ENCODE results near the gene ACSM3.
"Not testable (repeated sequence)": the region's sequence is repeated elsewhere in the genome, so short reads cannot be mapped to it uniquely, and the experiment has no call there.

ACSM3 gene

DNA sequence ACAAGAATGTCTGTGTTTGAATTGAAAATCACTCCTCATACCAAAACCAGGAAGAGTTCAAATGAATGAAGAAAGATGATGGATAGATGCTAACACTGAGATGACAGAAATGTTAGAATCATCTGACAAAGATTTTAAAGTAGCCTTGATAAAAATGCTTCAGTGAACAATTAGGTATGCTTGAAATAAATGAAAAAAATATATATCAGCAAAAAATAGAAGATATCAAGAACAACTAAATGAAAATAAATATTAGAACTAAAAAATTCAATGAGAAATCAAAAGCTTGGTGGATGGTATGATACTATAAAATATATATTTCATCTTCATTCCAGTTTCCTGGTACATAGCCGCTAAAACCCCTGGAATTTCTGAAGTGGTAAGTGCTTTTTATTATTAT is 8.6 kb upstream of the ACSM3 start:
- TF ChIP-seq, protein P1, sequence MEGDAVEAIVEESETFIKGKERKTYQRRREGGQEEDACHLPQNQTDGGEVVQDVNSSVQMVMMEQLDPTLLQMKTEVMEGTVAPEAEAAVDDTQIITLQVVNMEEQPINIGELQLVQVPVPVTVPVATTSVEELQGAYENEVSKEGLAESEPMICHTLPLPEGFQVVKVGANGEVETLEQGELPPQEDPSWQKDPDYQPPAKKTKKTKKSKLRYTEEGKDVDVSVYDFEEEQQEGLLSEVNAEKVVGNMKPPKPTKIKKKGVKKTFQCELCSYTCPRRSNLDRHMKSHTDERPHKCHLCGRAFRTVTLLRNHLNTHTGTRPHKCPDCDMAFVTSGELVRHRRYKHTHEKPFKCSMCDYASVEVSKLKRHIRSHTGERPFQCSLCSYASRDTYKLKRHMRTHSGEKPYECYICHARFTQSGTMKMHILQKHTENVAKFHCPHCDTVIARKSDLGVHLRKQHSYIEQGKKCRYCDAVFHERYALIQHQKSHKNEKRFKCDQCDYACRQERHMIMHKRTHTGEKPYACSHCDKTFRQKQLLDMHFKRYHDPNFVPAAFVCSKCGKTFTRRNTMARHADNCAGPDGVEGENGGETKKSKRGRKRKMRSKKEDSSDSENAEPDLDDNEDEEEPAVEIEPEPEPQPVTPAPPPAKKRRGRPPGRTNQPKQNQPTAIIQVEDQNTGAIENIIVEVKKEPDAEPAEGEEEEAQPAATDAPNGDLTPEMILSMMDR (IDR thresholded peaks at IDR 0.05; ENCODE audit: control insufficient read depth, insufficient read depth, low read depth, low read length, missing control alignments): no peak
- no peak overlapping the region for H3K4me3 ChIP-seq (ENCODE audit: control insufficient read depth, low read depth, low read length)
- no peak for DNase-seq (ENCODE audit: low read depth)

DNA sequence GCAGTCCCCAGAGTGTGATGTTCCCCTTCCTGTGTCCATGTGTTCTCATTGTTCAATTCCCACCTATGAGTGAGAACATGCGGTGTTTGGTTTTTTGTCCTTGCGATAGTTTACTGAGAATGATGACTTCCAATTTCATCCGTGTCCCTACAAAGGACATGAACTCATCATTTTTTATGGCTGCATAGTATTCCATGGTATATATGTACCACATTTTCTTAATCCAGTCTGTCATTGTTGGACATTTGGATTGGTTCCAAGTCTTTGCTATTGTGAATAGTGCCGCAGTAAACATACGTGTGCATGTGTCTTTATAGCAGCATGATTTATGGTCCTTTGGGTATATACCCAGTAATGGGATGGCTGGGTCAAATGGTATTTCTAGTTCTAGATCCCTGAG is 8.0 kb upstream of the ACSM3 start:
- H3K4me3 ChIP-seq (ENCODE audit: control insufficient read depth, low read depth, low read length); DNase-seq (ENCODE audit: low read depth): not testable (repeated sequence)

DNA sequence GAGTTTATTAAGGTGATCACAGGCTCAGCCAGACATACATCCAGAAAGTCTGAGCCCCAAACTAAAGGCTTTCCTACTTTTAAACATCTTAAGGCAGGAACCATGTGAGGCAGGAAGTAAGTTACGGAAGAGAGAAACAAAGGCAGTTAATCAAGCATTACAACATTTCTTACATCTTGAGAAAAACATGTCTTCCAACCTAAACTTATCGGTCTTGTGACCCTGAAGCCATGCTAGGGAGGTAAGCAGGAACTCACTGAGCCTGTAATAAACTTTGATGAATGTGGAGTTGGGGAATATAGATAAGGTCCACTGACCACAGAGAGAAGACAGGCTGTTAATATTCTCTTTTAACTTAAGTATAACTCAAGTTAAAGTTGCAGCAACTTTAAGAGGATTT is 3.5 kb upstream of the ACSM3 start:
- TF ChIP-seq, protein P1 (IDR thresholded peaks at IDR 0.05; ENCODE audit: control insufficient read depth, insufficient read depth, low read depth, low read length, missing control alignments): no peak
- no peak for DNase-seq (ENCODE audit: low read depth)
- H3K4me3 ChIP-seq (ENCODE audit: control insufficient read depth, low read depth, low read length): no peak overlapping the region

DNA sequence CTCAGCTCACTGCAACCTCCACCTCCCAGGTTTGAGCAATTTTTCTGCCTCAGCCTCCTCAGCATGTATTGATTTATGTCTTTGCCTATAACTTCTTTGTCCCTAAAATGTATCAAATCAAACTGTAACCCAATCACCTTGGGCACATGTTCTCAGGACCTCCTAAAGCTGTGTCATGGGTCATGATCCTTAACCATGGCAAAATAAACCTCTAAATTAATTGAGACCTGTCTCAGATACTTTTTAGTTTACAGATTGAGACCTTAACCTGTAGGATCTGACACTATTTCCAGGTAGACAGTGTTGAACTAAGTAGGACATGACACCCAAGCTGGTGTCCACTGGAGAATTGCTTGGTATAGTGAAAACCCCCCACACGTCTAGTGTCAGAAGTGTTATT is 2.6 kb upstream of the ACSM3 start:
- DNase-seq (ENCODE audit: low read depth): no peak
- TF ChIP-seq, protein P1 (IDR thresholded peaks at IDR 0.05; ENCODE audit: control insufficient read depth, insufficient read depth, low read depth, low read length, missing control alignments): no peak
- no peak overlapping the region for H3K4me3 ChIP-seq (ENCODE audit: control insufficient read depth, low read depth, low read length)

DNA sequence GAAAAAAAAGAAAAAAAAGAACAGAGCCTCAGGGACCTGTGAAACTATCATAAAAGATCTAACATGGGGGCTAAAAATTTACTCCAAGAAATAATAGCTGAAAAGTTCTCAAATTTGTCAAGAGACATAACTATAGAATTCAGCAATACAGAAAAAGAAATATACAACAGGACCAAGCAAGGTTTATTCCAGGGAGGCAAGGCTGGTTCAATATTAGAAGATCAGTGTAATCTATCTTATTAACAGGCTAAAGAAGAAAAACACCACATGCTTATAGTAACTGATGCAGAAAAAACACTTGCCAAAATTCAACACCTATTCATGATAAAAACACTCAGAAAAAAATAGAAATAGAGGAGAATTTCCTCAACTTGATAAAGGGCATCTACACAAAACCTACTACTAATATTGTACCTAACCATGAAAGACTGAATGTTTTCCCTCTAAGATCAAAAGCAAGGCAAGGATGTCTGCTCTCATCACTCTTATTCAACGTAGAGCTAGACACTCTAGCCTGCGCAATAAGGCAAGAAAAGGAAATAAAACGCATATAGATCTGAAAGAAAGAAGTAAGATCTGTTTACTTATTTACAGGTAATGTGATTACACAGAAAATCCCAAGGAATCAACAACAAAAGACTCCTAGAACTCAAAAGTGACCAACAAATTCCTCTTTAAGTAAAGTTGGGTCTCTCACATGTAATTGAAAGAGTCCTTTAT is 1.2 kb upstream of the ACSM3 start:
- H3K4me3 ChIP-seq (ENCODE audit: control insufficient read depth, low read depth, low read length): no peak overlapping the region
- DNase-seq (ENCODE audit: low read depth): no peak
- TF ChIP-seq, protein P1 (IDR thresholded peaks at IDR 0.05; ENCODE audit: control insufficient read depth, insufficient read depth, low read depth, low read length, missing control alignments): no peak

DNA sequence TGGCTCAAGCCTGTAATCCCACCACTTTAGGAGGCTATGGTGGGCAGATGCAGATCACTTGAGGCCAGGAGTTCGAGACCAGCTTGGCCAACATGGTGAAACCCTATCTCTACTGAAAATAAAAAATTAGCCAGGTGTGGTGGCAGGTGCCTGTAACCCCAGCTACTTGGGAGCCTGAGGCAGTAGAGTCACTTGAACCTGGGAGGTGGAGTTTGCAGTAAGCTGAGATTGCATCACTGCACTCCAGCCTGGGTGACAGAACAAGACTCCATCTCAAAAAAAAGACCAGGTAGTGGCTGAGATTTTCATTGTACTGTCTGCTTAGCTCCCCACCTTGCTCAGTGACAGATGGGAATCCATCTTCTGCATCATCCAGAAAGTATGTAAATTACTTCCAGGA is 634 bp downstream of the ACSM3 start:
- not testable (repeated sequence) for H3K4me3 ChIP-seq (ENCODE audit: control insufficient read depth, low read depth, low read length)

DNA sequence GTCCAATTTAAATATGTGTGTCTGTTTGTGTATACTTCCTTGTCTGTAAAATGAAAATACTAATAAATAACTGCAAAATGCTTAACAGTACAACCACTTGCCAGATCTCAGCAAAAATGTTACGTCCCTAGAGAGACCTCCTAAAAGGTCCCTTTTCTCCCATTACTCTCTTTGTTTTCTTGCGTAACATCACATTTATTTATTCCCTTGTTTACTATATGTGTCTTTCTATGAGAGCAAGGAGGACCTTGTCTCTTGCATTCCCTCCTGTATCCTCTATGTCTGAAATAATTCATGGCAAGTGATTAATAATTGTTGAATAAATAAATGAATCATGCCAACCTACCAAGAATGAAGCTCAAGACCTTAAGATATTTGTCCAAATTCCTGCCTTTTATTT is 1.9 kb downstream of the ACSM3 start:
- H3K4me3 ChIP-seq (ENCODE audit: control insufficient read depth, low read depth, low read length): no peak overlapping the region
- TF ChIP-seq, protein P1 (IDR thresholded peaks at IDR 0.05; ENCODE audit: control insufficient read depth, insufficient read depth, low read depth, low read length, missing control alignments): no peak

More for the DNA sequence above, 634 bp downstream of the ACSM3 start:
- not testable (repeated sequence) for DNase-seq (ENCODE audit: low read depth)

DNA sequence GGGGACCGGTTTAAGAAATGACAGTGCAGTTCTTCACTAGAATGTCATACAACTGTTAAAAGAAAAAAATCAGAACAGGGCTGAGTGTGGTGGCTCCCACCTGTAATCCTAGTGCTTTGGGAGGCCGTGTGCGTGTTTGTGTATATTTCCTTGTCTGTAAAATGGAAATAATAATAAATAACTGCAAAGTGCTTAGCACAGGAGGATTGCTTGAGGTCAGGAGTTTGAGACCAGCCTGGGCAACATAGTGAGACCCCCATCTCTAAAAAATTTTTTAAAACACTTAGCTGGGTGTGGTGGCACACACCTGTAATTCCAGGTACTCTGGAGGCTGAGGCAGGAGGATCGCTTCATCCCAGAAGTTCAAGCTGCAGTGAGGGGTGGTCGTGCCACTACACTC is 2.5 kb downstream of the ACSM3 start:
- DNase-seq (ENCODE audit: low read depth): no peak
- no peak overlapping the region for H3K4me3 ChIP-seq (ENCODE audit: control insufficient read depth, low read depth, low read length)
- TF ChIP-seq, protein P1 (IDR thresholded peaks at IDR 0.05; ENCODE audit: control insufficient read depth, insufficient read depth, low read depth, low read length, missing control alignments): no peak

More for the DNA sequence above, 1.9 kb downstream of the ACSM3 start:
- DNase-seq (ENCODE audit: low read depth): no peak
